Parathyroid adenoma (tissue), 2 donors: ENCODE measurements around the gene SLC2A10.
A peak's percentile ranks its signal among the peaks of the same experiment; 100 is the strongest.

ENCODE experiments used
- H2AFZ ChIP-seq: fragments of 300-600 bp; sonication (generic); one replicate; pipeline ENCODE4 v1.7.0; 2017; ENCODE audit warnings: antibody characterized with exemption, mild to moderate bottlenecking
- H3K27ac ChIP-seq: fragments of 300-600 bp; sonication (generic); one replicate; pipeline ENCODE4 v1.7.0; 2017
- H3K27me3 ChIP-seq: fragments of 300-600 bp; sonication (generic); one replicate; pipeline ENCODE4 v1.7.0; 2017; ENCODE audit warnings: low read length; ENCODE audit not compliant: control insufficient read depth, insufficient read depth
- H3K36me3 ChIP-seq: fragments of 300-600 bp; sonication (generic); one replicate; pipeline ENCODE4 v1.7.0; 2017; ENCODE audit warnings: low read length; ENCODE audit not compliant: control insufficient read depth, insufficient read depth
- H3K4me1 ChIP-seq: fragments of 300-600 bp; sonication (generic); one replicate; pipeline ENCODE4 v1.7.0; 2017; ENCODE audit warnings: control low read depth
- H3K4me2 ChIP-seq: fragments of 300-600 bp; sonication (generic); one replicate; pipeline ENCODE4 v1.7.0; 2017; ENCODE audit warnings: low read length
- H3K4me3 ChIP-seq: fragments of 300-600 bp; sonication (generic); one replicate; pipeline ENCODE4 v1.7.0; 2017; ENCODE audit warnings: low read depth, low read length
- H3K79me2 ChIP-seq: fragments of 300-600 bp; sonication (generic); one replicate; pipeline ENCODE4 v1.7.0; 2017; ENCODE audit warnings: control low read depth
- H3K9ac ChIP-seq: fragments of 300-600 bp; sonication (generic); one replicate; pipeline ENCODE4 v1.7.0; 2017; ENCODE audit warnings: mild to moderate bottlenecking
- H3K9me3 ChIP-seq: fragments of 300-600 bp; sonication (generic); one replicate; pipeline ENCODE4 v1.7.0; 2017; ENCODE audit warnings: low read length; ENCODE audit not compliant: control insufficient read depth
- TF ChIP-seq, protein P1 (sequence below): fragments of 300-600 bp; sonication (generic); IDR thresholded peaks from one replicate; pipeline ENCODE4 v1.7.0; 2017; ENCODE audit warnings: antibody characterized with exemption, mild to moderate bottlenecking
- donor health status: primary hyperparathyroidism.

The SLC2A10 gene

DNA sequence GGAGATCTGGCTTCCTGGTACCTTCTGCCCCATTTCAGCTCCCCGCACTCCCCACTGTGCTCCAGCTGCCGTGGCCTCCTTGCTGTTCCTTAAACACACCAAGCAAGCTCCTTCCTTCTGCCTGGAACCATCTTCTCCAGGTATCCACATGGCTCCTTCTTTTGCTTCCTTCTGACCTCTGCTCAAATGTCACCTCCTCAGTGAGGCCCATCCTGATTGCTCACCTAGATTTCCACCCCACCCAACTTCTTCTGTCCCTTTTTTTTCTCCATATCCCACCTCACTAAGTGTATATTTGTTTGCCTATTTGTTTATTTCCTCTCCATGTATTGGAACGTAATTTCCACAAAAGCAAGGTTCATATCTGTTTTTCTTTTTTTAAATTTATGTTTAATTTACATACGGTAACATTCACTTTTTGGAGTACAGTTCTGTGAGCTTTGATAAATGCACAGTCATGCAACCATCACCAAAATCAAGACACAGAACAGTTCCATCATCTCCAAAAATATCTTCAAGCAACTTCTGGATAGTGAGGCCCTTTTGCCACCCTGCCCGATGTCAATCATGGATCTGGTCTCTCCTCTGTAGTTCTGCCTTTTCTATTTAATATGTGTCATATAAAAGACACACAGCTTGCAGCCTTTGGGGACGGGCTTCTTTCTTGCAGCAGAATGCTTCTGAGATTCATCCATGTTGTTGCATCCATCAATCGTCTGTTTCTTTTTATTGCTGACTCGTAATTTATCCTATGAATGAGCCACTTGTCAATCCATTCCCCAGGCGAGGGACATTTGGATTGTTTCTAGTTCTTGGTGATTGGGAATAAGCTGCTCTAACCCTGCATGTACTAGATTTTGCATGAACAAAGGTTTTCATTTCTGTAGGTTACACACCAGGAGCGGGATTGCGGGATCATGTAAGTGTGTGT lies 46.3 kb downstream of the SLC2A10 start:
- Histone ChIP-seq H3K9me3 (no peaks in the 10 kb centered on the region), H3K4me1 (no peaks in the 10 kb centered on the region), H3K9ac (no peak overlapping the region), H3K27me3 (no peaks in the 10 kb centered on the region), H3K4me3 (no peak overlapping the region), H3K79me2 (no peaks in the 10 kb centered on the region), H3K27ac (no peak overlapping the region), H2AFZ (no peak overlapping the region), H3K4me2 (no peak overlapping the region), H3K36me3 (no peaks in the 10 kb centered on the region)
- TF ChIP-seq, protein P1, sequence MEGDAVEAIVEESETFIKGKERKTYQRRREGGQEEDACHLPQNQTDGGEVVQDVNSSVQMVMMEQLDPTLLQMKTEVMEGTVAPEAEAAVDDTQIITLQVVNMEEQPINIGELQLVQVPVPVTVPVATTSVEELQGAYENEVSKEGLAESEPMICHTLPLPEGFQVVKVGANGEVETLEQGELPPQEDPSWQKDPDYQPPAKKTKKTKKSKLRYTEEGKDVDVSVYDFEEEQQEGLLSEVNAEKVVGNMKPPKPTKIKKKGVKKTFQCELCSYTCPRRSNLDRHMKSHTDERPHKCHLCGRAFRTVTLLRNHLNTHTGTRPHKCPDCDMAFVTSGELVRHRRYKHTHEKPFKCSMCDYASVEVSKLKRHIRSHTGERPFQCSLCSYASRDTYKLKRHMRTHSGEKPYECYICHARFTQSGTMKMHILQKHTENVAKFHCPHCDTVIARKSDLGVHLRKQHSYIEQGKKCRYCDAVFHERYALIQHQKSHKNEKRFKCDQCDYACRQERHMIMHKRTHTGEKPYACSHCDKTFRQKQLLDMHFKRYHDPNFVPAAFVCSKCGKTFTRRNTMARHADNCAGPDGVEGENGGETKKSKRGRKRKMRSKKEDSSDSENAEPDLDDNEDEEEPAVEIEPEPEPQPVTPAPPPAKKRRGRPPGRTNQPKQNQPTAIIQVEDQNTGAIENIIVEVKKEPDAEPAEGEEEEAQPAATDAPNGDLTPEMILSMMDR = no peak

DNA sequence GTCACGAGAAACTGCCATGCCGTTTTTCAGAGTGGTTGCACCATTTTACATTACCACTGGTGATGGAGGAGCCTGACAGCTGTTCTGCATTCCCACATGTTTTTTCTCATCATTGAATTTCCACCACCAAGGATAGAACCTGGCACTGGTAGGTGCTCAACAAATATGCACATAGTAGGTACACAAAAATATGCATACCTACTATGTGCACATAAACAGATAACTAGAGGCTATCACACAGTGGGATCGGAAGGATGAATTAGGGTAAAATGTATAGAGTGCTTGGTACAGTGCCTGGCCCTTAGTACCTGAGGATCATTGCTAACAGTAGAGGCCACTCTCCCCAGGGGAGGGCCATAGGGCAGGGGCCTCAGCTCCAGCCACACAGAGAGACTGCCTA lies 47.0 kb downstream of the SLC2A10 start:
- H3K9me3 ChIP-seq = no peaks in the 10 kb centered on the region
- TF ChIP-seq, protein P1 = no peak

GRCh38 chr20:46757135-46757534 lies 47.7 kb downstream of the SLC2A10 start:
- Histone ChIP-seq H3K36me3 (no peaks in the 10 kb centered on the region), H3K4me2 (no peak overlapping the region), H3K4me3 (no peak overlapping the region), H3K9ac (no peak overlapping the region), H2AFZ (no peak overlapping the region), H3K9me3 (no peaks in the 10 kb centered on the region), H3K27ac (no peak overlapping the region), H3K27me3 (no peaks in the 10 kb centered on the region), H3K4me1 (no peaks in the 10 kb centered on the region), H3K79me2 (no peaks in the 10 kb centered on the region)
- TF ChIP-seq, protein P1 = no peak

More for the DNA sequence above, 47.0 kb downstream of the SLC2A10 start:
- Histone ChIP-seq H3K4me3 (no peak overlapping the region), H3K27me3 (no peaks in the 10 kb centered on the region), H3K27ac (no peak overlapping the region), H2AFZ (no peak overlapping the region), H3K36me3 (no peaks in the 10 kb centered on the region), H3K9ac (no peak overlapping the region), H3K4me2 (no peak overlapping the region), H3K4me1 (no peaks in the 10 kb centered on the region), H3K79me2 (no peaks in the 10 kb centered on the region)

DNA sequence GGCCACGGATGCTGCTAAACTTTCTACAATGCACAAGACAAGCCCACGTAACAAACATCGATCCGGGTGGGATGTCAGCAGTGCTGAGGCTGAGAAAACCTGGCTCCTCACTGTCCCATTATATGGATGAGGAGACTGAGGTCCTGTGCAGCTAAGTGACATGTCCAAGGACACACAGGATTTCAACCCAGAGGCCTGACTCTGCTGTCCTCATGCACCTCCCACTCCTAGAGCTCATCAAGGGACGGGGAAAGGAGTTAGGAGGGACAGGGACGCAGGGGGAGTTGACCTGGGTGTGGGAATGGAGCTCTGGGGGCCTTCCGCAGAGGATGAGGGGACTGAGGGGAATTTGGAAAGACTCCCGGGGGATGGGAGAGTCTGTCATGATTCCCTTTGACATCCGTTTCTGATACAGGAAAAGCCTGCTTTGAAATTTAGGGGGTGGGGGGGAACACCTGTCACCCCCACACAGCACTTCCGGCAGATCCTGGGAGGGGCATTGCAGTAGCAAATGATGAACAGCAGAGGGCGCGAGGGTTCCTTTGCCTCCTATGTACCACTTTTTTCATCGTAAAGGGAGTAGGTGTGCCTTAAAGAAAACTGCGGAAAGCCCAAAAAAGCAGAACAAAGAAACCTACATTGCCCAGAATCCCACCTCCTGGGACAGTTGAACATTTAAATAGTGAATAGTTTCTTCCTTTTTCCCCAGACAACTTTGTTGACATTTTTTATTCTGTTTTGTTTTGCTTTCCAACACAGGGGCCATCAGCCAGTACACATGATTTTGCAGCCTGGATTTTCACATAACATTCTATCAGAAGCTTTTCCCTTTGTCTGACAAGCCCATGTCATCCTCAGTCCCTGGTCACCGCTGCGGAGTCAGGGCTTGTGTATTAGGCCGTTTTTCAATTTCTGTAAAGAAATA lies 48.6 kb downstream of the SLC2A10 start:
- H3K79me2 ChIP-seq = no peaks in the 10 kb centered on the region
- H3K36me3 ChIP-seq = no peaks in the 10 kb centered on the region
- TF ChIP-seq, protein P1 = peak; percentile 99

More for the DNA sequence above, 48.6 kb downstream of the SLC2A10 start:
- Histone ChIP-seq H3K9me3 (no peaks in the 10 kb centered on the region), H3K4me2 (no peak overlapping the region), H3K9ac (no peak overlapping the region), H2AFZ (peak overlapping the region; percentile 28), H3K27ac (no peak overlapping the region), H3K27me3 (no peaks in the 10 kb centered on the region), H3K4me3 (no peak overlapping the region), H3K4me1 (no peaks in the 10 kb centered on the region)
